Activated CD8-positive, alpha-beta memory T cell treated with anti-CD3 and anti-CD28 coated beads, Interleukin-2, amount 50 U/mL, for 24 hours (primary cell): ENCODE results near the gene PSMG3.

ENCODE experiments used
- DNase-seq: peaks from one replicate; pipeline ENCODE4 v3.0.0-alpha.2; 2020; ENCODE audit errors: extremely low read depth

PSMG3 gene, protein sequence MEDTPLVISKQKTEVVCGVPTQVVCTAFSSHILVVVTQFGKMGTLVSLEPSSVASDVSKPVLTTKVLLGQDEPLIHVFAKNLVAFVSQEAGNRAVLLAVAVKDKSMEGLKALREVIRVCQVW

DNA sequence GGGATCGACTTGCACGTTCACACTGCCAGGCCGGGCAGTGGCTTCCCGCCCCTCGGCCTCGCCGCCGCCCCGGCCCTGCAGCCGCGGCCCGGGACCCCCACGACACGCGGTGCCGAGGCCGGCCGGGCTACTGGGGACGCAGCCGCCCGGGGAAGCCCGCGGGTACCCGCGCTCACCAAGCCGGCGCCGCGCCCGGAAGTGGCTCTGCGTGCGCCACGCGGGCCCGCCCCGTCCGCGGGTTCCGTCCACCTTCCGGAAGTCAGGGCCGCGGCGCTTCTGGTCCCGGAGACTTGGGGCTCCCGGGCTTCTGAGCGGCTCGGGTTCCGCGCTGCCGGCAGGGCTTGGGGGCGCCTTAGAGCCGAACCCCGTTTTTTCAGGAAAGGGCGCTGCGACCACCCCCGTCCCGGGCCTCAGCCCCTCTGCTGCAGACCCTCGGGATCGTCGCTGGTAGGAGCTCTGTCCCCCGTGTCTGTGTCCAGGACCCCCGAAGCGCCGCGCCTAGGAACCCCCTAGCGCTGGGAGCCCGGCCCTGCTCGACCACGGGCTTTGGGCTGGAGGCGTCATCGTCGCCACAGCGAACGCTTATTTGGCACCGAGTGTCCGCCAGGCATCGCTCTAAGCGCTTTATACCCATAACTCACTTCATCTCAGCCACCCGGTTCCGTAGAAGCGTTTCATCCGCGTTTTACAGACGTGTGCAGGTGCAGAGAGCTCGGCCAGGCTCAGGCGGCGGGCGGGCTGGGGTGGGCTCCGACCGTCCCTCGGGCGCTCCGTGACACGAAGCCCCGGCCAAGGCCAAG lies at the start of gene PSMG3:
TSS of gene PSMG3 (minus strand) at position 200 of the 800 bp plus-strand sequence. CDS start 693 bp downstream, outside the sequence.
- DNase-seq, result peak; percentile 76

DNA sequence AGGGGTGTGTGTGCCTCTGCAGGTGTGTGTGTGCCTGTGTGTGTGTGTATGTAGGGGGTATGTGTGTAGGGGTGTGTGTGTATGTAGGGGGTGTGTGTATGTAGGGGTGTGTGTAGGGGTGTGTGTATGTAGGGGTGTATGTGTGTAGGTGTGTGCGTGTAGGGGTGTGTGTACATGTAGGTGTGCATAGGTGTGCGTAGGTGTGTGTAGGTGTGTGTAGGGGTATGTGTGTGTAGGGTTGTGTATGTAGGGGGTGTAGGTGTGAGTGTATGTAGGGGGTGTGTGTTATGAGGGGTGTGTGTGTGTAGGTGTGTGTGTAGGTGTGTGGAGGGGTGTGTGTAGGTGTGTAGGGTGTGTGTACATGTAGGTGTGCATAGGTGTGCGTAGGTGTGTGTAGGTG lies 48.6 kb upstream of the PSMG3 start:
- DNase-seq, result no peak

DNA sequence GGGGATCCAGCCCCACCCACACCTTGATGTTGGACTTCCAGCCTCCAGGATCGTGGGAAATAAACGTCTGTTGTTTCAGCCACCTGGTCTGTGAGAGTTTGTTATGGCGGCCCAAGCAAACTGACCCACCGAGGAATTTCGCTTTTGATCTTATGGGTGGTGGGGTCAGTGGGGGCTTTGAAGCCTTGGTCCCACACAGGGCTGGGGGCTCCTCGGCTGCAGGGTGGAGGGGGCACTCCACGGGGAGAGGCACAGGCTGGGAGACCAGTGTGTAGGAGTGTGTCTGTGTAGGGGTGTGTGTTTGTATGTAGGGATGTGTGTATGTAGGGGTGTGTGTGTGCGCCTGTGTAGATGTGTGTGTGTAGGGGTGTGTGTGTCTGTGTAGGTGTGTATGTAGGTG lies 48.1 kb upstream of the PSMG3 start:
- DNase-seq, result no peak

DNA sequence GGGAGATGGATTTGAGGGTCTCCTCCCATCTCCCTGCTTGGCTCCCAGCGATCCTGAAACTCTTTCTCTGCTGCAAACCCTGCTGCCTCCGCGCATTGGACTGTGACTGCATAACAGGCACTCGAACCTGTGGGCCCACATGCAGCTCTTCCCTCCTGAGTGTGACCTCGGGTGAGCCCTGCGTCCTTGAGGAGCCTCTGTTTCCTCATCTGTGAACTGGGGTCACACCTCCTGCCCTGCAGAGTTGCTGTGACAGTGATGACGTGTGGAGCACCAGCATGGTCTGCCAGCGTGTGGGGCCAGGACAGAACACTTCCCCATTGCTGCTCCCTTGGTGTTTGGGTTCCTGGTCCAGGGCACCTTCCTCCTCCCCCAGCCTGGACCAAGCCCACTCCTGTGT lies 46.9 kb upstream of the PSMG3 start:
- DNase-seq, result no peak

DNA sequence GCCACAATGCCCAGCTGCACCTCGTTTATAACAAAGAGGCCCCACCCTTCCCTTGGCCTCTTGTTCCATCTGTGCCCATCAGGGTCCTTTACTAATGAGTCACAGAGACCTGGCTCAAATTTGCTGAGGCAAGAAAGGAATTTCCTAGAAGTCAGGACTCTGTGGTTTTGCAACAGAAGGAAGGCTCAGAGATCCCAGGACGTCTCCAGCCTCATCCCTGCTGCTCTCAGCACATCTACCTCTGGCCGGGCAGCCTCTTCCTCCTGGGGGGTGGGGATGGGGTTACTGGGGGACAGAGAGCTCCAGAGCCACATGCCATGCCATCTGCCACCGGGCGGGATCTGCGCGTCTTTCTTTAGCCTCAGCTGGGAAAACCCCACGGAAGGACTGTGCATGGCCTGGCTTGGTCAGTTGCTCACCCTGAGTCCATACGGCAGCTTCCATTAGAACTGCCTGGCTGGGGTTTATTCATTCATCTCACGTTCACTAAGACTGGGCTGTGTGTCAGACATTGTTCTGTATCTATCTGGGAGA lies 41.9 kb upstream of the PSMG3 start:
- DNase-seq, result no peak

DNA sequence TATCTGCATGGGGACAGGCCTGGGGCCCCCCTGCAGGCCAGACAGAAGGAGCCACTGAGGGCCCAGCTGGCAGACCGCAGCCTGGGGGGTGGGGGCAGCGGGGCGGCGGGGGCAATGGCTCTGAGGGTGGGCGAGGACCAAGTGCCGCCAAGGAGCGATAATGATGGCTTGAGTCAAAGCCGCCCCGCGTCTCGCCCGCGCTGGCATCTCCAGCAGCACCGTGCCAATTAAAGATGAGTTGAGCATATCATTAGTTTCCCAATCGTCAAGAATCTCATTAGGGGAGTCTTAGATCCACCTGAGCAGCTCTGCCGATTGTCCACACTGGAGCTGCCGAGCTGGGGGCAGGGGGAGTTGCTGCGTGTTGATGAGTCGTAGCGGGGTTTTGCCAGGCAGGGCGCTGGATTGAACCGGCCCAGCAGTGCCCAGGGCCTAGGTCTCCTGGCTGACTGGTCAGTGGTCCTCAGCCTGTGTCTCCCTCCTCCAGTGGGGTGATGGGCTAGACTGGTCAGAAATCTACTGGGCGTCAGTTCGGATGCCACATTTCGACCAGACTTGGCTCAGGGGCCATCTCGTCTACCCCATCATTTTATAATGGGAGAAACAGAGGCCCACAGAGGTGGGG lies 41.0 kb upstream of the PSMG3 start:
- no peak for DNase-seq

DNA sequence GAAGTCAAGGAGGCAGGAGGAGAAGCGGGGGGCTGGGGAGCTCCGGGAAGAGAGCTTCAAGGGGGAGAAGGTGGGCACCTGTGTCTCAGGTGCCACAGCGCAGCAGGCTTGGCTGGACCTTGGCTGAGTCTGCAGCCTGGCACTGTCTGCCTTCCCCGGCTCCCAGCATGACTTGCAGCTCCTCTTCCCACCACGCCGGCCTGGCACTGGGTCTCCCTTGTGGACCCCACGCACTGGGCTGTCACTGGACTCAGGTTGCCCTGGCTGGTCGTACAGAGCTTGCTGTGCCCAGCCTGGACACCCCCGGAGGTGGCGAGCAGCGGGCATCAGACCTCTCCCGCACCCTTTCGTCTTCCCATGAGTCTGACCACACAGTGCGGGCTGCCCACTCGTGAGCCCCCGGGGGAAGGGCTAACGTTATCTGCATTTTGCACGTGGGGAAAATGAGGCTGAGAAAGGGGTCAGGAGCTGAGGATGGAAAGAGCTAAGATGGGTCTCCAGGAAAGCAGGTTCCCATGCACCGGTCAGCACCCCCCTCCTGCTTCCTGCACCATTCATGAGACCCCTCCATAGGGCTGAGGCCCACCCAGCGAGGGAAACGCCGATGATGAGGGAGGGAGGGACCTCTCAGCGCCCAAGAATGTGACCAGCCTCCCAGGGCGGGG lies 40.3 kb upstream of the PSMG3 start:
- DNase-seq, result no peak

DNA sequence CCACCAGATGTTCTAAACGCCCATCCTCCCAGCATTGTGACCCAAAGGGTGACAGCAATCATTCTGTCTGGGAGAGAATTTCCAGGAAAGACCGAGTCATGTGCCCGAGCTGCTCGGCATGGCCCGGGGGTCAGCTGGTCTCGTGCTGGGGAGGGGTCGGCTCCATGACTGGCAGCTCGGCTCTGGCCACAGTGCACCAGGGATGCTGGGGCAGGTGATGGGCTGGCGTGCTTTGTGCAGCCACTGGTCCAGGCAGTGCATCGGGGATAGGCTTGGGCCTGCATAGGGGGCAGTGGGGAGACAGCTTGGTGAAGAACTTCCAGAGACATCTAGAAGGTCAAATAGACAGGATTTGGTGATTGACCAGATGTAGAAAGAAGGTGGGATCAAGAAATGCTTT lies 39.2 kb upstream of the PSMG3 start:
- no peak for DNase-seq

DNA sequence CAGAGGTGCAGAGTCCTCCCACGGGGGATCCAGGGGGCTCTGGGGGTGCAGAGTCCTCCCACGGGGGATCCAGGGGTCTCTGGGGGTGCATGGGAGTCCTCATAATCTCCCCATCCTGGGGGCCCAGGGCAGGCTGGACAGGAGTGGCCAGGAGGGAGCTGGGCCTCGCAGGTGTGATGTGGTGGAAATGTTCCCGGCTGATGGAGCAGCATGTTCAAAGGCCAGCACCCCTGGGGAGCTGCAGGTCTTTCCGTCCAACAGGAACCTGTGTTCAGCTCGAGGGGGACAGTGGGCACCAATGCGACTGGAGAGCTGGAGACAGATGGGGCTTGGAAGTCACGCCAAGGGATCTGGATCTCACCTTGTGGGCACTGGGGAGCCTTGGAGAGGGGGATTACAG lies 38.5 kb upstream of the PSMG3 start:
- DNase-seq, result no peak

DNA sequence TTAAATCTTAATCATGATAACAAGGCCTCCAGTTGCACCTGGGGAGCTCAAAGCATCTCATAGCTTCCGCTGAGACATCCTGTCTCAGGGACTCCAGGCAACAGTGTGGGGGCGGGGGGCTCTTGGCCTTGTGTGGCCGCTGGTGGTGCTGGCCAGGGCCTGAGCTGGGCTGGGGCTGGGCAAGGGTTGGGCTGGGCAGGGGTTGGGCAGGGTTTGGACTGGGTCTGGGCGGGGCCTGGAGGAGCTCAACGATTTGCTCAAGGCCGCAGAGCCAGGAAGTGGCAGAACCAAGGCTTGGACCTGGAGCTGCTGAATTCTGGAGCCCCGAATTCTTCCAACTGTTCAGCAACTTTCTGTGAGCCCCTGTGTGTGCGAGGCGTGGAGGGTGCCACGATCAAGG lies 37.9 kb upstream of the PSMG3 start:
- no peak for DNase-seq

DNA sequence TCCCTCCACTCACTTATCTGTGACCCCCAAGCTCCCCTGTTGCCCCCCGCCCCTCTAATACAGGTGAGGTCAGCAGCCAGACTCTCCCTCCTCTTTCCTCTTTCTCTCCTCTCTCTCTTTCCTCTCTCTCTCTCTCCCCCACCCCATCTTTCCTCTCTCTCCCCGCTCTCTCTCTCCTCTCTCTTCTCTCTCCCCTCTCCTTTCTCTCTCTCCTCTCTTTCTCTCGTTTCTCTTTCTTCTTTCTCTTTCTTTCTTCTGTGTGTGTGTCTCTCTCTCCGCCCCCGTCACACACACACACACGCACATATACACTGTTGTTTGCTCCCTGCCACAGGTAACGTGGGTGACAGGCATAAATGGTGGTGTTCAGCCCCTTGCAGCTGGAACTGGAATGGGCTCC lies 37.2 kb upstream of the PSMG3 start:
- no peak for DNase-seq

DNA sequence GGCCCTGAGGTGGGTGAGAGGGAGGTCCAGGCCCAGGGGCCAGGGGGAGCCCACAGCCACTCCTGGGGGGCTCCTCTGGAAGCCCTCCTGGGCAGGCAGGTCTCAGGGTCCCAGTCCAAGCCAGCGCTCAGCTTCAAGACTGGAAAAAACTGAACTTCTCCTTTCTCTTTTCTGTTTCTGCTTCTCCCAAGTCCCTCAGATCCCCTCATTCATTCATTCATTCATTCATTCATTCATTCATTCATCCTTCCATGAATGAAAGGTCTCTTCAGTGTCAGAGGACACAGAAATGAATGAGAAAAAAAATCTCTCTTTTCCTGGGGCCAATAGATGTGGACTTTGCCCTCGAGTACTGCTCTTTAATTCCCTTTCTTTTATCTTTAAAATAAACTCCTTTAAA lies 34.6 kb upstream of the PSMG3 start:
- no peak for DNase-seq

DNA sequence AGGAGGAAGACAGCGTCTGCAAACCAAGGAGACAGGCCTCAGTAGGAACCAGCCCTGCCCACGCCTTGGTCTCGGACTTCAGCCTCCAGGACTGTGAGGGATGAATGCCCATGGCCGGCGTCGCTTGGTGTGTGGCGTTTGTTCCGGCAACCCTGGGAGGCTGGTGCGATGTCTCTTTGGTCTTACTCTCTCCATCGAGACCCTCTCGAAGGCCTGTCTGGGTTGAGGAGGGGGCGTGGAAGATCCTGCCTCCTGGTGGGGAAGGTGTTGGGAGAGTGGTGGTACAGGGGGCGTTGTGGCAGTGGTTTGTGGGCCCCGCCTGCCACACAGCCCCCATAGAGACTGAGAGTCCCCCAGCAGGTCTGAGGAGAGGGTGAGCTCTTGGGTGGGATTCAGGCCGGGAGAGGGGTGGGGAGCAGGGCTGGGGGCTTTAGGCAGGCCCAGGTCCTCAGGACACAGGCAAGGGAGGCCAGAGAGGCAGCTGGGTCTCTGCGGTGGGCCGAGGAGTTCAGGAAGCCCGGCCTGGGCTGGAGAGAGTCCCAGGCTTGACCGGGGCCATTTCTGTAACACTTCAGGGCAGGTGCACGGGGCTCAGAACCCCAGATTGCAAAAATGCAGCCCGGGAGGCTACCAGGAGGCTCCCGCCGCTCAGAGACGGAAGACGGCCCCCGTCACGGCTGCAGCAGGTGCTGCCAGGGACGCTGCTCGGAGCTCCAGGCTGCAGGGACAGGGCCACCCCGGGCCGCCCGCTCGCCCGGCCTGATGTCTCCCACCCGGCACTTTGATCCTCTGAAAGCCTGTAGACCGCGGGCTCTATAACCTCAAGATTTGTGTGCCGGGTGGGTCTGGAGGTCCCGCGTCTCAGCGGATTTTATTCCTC lies 33.8 kb upstream of the PSMG3 start:
- DNase-seq, result no peak

DNA sequence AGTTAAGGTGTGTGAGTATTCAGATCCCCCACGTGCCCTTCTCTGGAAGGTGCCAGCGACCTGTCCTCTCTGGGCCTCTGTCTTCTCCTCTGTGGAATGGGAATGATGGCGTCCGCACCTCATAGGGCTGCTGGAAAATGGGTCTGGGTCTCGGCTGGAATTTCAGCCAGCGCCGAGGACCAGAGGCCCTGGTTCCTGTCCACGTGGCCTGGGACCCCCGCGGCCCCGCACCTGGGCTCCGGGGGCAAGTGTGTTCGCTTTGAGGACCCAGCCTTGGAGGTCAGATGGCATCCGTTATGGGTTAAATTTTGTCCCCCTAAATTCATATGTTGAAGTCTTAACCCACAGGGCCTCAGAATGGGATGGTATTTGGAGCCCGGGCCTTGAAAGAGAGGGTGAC lies 32.6 kb upstream of the PSMG3 start:
- no peak for DNase-seq

DNA sequence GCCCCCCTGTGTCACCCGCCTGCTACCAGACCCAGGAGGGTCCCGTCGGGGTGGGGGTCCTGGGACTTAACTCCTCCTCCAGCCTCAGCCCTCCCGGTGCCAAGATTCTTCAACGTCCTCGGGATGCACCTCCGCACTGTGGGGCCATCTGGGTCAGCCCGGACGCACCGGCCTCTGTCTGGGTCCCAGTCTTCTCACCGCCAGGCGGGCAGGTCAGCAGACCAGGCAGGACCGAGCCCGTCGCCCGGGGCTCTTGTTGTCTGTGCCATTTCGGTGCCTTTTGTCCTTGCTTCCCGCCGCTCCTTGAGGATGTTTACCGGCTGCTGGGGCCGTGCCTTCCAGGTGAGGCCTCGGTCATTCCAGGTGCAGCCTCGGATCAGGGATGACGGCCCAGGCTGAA lies 32.1 kb upstream of the PSMG3 start:
- no peak for DNase-seq

DNA sequence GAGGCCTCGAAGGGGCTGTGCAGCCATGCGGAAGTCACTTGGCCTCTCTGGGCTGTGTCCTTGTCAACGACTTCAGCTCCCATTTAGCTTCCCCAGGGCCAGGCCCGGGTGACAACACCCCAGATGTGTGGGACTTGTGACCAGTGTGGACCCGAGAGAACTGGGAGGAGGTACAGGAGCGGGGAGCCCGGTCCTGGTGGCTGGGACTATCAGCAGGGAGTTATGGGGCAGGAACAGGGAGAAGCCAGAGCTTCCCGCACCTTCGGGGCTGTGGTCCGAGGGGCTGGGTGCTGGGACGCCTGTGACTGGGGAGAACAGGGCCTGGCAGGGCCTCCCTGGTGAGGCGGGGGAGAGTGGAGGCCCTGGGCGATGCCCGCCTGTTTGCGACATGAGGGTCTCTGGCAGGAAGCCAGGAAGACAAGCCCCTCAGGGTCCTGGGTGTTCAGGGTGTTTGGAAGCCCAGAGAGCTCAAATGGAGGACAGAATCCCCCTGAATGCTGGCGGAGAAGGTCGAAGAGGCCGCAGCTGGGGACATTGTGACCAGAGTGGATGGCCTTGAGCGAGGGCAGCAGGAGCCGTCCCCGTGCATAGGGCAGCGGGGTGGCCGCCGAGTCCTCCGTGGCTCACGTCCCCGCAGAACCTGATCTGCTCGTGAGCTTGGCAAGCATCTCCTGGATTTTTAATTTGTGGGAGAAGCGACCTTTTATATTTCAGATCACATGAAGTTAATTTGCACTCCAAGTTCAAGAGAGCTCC lies 30.0 kb upstream of the PSMG3 start:
- no peak for DNase-seq

DNA sequence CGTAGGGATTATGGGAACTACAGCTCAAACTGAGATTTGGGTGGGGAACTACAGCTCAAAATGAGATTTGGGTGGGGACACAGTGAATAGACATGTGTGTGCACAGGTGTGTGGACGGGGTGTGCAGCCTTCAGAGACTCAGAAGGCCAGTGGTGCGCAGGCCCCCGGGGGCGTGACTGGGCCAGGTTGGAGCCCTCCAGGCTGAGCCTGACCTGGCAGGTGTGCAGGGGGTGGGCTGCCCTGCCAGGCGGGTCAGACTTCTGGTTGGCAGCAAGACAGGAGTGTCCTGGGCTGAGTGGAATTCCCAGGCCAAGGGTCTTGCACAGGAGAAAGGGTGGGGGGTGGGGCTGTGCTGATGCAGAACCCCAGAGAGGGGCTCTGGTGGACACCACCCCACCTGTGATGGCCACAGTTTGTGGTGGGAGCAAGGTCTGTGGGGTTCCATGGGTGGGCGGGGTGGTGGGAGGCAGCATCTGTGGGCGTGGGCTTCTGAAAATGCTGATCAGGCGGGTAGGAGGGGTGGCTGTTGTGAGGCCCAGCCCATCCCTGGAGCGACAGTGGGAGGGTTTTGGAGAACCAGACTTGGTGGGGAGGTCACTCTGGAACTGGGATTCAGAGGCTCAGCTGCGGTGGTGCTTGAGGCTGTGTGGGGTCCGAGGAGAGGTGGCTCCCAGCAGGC lies 29.3 kb upstream of the PSMG3 start:
- DNase-seq, result no peak

DNA sequence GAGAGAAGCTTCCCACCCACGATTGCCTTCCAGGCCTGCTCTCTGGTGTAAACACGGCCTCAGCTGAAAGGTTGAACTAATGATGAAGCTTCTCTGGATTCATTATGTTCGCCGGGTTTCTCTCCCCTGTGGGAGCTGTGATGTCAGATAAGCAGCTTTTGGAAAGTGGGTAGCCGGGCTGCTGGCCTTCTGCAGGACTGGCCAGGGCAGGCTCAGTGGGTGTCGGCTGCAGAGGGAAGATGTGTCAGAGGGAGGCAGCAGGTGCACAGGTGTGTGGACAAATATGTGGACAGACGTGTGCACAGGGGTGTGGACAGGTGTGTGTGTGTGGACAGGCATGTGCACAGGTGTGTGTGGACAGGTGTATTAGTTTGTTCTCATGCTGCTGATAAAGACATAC lies 28.5 kb upstream of the PSMG3 start:
- DNase-seq, result no peak

DNA sequence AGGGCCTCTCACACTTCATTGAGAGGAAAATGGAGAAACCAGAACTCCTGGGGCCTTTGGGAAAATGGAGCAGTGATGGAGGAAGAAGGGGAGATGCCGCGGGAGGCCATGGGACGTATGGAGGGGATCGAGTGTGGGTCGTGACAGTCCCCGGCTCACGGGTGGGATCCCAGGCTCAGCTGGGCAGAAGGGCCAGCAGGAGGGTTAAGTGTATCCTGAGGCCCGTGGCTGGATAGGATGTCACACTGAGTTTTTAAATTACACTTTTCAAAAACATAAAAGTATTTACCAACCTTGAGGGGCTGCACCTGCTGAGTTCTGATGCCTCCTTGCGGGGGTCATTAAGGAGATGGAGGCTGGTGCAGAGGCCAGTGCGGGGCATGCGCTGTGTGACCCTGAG lies 28.0 kb upstream of the PSMG3 start:
- no peak for DNase-seq

DNA sequence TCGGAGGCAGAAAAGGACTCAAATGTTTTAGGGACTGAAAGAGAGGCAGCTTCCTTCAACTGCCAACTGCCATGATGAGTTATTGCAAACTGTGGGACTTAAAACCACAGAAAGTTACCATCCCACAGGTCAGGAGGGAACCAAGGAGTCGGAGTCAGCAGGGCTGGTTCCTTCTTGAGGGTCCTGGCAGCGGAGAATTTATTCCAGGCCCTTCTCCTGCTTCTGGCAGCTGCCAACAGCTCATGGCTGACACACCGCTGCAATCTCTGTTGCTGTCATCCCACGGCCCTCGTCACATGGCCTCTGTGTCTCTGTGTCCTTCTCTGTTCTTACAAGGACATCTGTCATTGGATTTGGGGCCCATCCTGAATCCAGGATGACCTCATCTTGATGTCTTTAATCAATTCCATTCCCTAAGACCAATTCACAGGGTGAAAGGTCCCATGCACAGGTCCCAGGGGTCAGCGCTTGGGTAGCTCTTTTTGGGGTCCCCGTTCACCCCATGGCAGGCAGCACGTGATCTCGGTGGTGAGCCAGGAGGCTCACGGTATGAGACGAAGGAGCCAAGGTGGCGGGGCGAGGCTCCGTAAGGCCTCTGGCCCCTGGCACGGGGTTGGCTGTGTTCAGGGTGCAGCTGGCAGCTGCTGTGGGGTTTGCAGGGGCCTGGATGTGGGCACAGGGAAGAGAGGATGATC lies 27.4 kb upstream of the PSMG3 start:
- DNase-seq, result no peak
